HepG2 (cell line): Measurements from ENCODE around the gene ZNF556. TPM values are rescaled to one million over a fixed set of nuclear protein-coding genes. Genes with fewer than 3 reads are reported as not detected.
A peak's percentile ranks its signal among the peaks of the same experiment; 100 is the strongest.

Experiments used
- CCAR2 ChIP-seq: fragments of 200-400 bp; formaldehyde crosslinking; optimal IDR thresholded peaks from 2 replicates; pipeline ENCODE3; 2018; ENCODE audit warnings: low read depth, mild to moderate bottlenecking, low read length, moderate library complexity
- ERF ChIP-seq: IDR thresholded peaks from 2 replicates; pipeline ENCODE4 v1.6.1; 2018; ENCODE audit warnings: missing biosample characterization, missing genetic modification reagents
- KLF16 ChIP-seq, 2 experiments: sonication (generic) in 1 of 2; formaldehyde crosslinking in 1 of 2; IDR thresholded peaks; 2 replicates each; pipeline versions ENCODE4 v1.6.1 to v1.8.0; 2016 to 2023; ENCODE audit warnings: missing genetic modification reagents in 2 of 2, missing compliant biosample characterization in 1 of 2
- MED13 ChIP-seq: sonication (generic); formaldehyde crosslinking; IDR thresholded peaks from 2 replicates; pipeline ENCODE4 v1.5.0; 2020; ENCODE audit warnings: missing genetic modification reagents
- MEF2D ChIP-seq: sonication (generic); formaldehyde crosslinking; IDR thresholded peaks from 2 replicates; pipeline ENCODE4 v1.5.1; 2020; ENCODE audit warnings: mild to moderate bottlenecking, missing genetic modification reagents
- MXD4 ChIP-seq: IDR thresholded peaks from 2 replicates; pipeline ENCODE4 v1.6.1; 2016; ENCODE audit warnings: mild to moderate bottlenecking, missing biosample characterization, missing genetic modification reagents
- NFKB2 ChIP-seq: sonication (generic); formaldehyde crosslinking; IDR thresholded peaks from 2 replicates; pipeline ENCODE4 v1.4.0; 2020; ENCODE audit warnings: missing genetic modification reagents, borderline replicate concordance
- SNAI1 ChIP-seq: sonication (generic); formaldehyde crosslinking; IDR thresholded peaks from 2 replicates; pipeline ENCODE4 v1.5.0; 2020; ENCODE audit warnings: mild to moderate bottlenecking, missing genetic modification reagents, borderline replicate concordance
- SP1 ChIP-seq, 2 experiments: fragments of 450-650 bp in 1 of 2; sonication (generic) in 1 of 2; formaldehyde crosslinking in 1 of 2; IDR thresholded peaks; 2 replicates each; pipeline versions ENCODE4 v1.4.0 to v1.6.1; 2016 to 2020; ENCODE audit warnings: missing genetic modification reagents in 1 of 2
- ZNF138 ChIP-seq: sonication (generic); formaldehyde crosslinking; IDR thresholded peaks from 2 replicates; pipeline ENCODE4 v1.5.0; 2020; ENCODE audit warnings: mild to moderate bottlenecking, low read depth, missing genetic modification reagents
- ZNF274 ChIP-seq: sonication (generic); formaldehyde crosslinking; IDR thresholded peaks from 2 replicates; pipeline ENCODE4 v1.5.1; 2020; ENCODE audit warnings: mild to moderate bottlenecking, missing genetic modification reagents
- ZNF543 ChIP-seq: sonication (generic); formaldehyde crosslinking; IDR thresholded peaks from 2 replicates; pipeline ENCODE4 v1.4.0; 2020; ENCODE audit warnings: mild to moderate bottlenecking, missing genetic modification reagents
- ZNF775 ChIP-seq: sonication (generic); formaldehyde crosslinking; IDR thresholded peaks from 2 replicates; pipeline ENCODE4 v1.4.0; 2020; ENCODE audit warnings: missing genetic modification reagents, mild to moderate bottlenecking, moderate library complexity, borderline replicate concordance
- ZNF839 ChIP-seq: sonication (generic); formaldehyde crosslinking; IDR thresholded peaks from 2 replicates; pipeline ENCODE4 v1.4.0; 2020; ENCODE audit warnings: missing genetic modification reagents, mild to moderate bottlenecking, borderline replicate concordance
- polyA plus RNA-seq, 8 experiments: library from polyadenylated mRNA; depleted of rRNA in 3 of 8; stranded (reverse) in 7 of 8; unstranded in 1 of 8; fragments of >200 nt; fragmentation: Illumina TruSeq in 4 of 8; extraction: Trizol in 4 of 8; gene quantifications; 2 replicates each; pipeline versions ENCODE4 v1.2.1 to v1.2.3, GENCODE V29; 2011 to 2016; ENCODE audit warnings: low read depth in 4 of 8, missing spikeins in 1 of 8, mixed read lengths in 1 of 8; ENCODE audit not compliant: insufficient read depth in 1 of 8
- total RNA-seq, 5 experiments: library from RNA; depleted of rRNA; stranded (reverse); fragments of >200 nt; fragmentation: Illumina TruSeq; extraction: Trizol; gene quantifications; 2 replicates each; pipeline ENCODE4 v1.2.3, GENCODE V29; 2016; ENCODE audit warnings: low read depth in 1 of 5
- TF ChIP-seq, protein P1 (sequence below): sonication (generic); formaldehyde crosslinking; IDR thresholded peaks from 2 replicates; pipeline ENCODE4 v1.4.0; 2020; ENCODE audit warnings: missing genetic modification reagents
- TF ChIP-seq, protein P2 (sequence below): sonication (generic); formaldehyde crosslinking; IDR thresholded peaks from 2 replicates; pipeline ENCODE4 v1.5.0; 2020; ENCODE audit warnings: missing genetic modification reagents
- TF ChIP-seq, protein P3 (sequence below): sonication (generic); formaldehyde crosslinking; IDR thresholded peaks from 2 replicates; pipeline ENCODE4 v1.4.0; 2020; ENCODE audit warnings: missing genetic modification reagents, borderline replicate concordance
- TF ChIP-seq, protein P4 (sequence below): sonication (generic); formaldehyde crosslinking; IDR thresholded peaks from 2 replicates; pipeline ENCODE4 v1.8.0; 2022; ENCODE audit warnings: mild to moderate bottlenecking, missing genetic modification reagents, borderline replicate concordance
- TF ChIP-seq, protein P5 (sequence below): sonication (generic); formaldehyde crosslinking; IDR thresholded peaks from 2 replicates; pipeline ENCODE4 v1.4.0; 2020; ENCODE audit warnings: missing genetic modification reagents

Gene ZNF556
- total and polyA plus RNA-seq, 2 of the 13 experiments (the other 11 are each of a cell fraction or from before 2014, with no cell fraction given) = 4.2 to 28.6 TPM

DNA sequence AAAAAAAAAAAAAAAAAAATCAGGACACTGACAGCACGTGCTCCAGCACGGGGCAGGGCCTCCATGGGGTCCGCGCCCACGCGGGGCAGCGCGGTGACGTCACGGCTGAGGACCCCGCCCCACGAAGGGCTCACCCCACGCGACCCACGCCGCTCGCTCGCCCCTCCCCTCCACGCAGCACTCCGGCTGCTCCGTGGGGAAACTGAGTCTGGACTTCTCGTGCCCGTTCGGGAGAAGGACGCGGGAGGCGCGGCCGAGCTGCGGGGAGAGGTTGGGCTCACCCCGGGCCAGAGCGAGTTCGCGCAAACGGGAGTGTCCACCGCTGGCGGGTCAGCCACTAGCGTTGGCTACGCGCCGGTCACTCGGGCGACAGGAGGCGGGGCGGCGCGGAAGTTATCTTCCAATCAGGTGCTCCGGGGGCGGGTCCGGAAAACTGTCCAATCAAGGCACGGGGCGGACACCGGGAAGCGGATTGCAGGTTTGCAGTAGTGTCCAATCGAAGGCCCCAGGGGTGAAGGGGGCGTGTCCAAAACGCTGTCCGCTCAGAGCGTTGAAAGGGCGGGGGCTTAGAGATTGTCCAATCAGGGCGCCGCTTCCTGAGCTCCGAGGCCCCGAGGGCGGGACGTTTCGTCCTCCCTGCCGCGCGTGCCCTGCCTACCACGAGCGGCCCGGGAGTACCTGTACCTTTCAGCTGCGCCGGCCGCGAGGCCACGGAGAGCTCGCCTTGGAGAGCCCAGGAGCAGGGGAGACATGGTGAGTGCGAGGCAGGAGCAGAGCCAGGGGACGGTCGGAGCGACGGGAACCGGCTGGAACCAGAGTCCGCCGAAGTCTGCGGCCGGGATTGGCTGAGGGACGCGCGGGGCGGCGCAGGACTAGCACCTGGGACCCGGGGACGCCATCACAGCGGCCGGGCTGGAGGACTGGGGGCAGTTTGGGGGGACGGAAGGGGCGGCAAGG lies 33.4 kb downstream of the ZNF556 start, which contains the start of gene ZNF57 (continued):
- TF ChIP-seq SNAI1 (CRISPR knock-in tag) = no peak
- TF ChIP-seq MEF2D = no peak; the same call in 1 of the 2 replicates
- peak; percentile 56; the same call in 1 of the 2 replicates for TF ChIP-seq ZNF274 (CRISPR knock-in tag)
- 0 out of 2 replicates have a peak, but pooled peaks have one; percentile 28 for TF ChIP-seq MED13
- peak; percentile 43; the same call in 1 of the 2 replicates for TF ChIP-seq ERF (CRISPR knock-in tag)
- TF ChIP-seq NFKB2 = no peak
- TF ChIP-seq, protein P1, sequence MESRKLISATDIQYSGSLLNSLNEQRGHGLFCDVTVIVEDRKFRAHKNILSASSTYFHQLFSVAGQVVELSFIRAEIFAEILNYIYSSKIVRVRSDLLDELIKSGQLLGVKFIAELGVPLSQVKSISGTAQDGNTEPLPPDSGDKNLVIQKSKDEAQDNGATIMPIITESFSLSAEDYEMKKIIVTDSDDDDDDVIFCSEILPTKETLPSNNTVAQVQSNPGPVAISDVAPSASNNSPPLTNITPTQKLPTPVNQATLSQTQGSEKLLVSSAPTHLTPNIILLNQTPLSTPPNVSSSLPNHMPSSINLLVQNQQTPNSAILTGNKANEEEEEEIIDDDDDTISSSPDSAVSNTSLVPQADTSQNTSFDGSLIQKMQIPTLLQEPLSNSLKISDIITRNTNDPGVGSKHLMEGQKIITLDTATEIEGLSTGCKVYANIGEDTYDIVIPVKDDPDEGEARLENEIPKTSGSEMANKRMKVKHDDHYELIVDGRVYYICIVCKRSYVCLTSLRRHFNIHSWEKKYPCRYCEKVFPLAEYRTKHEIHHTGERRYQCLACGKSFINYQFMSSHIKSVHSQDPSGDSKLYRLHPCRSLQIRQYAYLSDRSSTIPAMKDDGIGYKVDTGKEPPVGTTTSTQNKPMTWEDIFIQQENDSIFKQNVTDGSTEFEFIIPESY (CRISPR knock-in tag) = peak; percentile 49
- TF ChIP-seq SP1 (IDR thresholded peaks at IDR 0.05) = peak; percentile 60; the same call in 1 of the 2 replicates
- TF ChIP-seq SP1 (CRISPR knock-in tag; IDR thresholded peaks at IDR 0.05) = peak; percentile 91
- TF ChIP-seq ZNF138 (CRISPR knock-in tag) = no peak
- TF ChIP-seq, protein P2, sequence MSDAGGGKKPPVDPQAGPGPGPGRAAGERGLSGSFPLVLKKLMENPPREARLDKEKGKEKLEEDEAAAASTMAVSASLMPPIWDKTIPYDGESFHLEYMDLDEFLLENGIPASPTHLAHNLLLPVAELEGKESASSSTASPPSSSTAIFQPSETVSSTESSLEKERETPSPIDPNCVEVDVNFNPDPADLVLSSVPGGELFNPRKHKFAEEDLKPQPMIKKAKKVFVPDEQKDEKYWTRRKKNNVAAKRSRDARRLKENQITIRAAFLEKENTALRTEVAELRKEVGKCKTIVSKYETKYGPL (CRISPR knock-in tag) = no peak
- no peak for TF ChIP-seq ZNF775
- no peak for TF ChIP-seq ZNF543 (CRISPR knock-in tag)
- TF ChIP-seq, protein P3, sequence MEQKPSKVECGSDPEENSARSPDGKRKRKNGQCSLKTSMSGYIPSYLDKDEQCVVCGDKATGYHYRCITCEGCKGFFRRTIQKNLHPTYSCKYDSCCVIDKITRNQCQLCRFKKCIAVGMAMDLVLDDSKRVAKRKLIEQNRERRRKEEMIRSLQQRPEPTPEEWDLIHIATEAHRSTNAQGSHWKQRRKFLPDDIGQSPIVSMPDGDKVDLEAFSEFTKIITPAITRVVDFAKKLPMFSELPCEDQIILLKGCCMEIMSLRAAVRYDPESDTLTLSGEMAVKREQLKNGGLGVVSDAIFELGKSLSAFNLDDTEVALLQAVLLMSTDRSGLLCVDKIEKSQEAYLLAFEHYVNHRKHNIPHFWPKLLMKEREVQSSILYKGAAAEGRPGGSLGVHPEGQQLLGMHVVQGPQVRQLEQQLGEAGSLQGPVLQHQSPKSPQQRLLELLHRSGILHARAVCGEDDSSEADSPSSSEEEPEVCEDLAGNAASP (CRISPR knock-in tag) = no peak; the same call in none of the 2 replicates
- TF ChIP-seq, protein P4, sequence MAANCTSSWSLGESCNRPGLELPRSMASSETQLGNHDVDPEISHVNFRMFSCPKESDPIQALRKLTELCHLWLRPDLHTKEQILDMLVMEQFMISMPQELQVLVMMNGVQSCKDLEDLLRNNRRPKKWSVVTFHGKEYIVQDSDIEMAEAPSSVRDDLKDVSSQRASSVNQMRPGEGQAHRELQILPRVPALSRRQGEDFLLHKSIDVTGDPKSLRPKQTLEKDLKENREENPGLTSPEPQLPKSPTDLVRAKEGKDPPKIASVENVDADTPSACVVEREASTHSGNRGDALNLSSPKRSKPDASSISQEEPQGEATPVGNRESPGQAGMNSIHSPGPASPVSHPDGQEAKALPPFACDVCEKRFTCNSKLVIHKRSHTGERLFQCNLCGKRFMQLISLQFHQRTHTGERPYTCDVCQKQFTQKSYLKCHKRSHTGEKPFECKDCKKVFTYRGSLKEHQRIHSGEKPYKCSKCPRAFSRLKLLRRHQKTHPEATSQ = 0 out of 2 replicates have a peak, but pooled peaks have one; percentile 54
- TF ChIP-seq MXD4 (CRISPR knock-in tag) = peak; percentile 84
- TF ChIP-seq KLF16 (CRISPR knock-in tag; IDR thresholded peaks at IDR 0.05) = peak in 1 of 2 experiments; percentile 73; a peak in 1 of 4 replicates
- no peak for TF ChIP-seq ZNF839 (CRISPR knock-in tag)
- TF ChIP-seq CCAR2 = no peak
- TF ChIP-seq, protein P5, sequence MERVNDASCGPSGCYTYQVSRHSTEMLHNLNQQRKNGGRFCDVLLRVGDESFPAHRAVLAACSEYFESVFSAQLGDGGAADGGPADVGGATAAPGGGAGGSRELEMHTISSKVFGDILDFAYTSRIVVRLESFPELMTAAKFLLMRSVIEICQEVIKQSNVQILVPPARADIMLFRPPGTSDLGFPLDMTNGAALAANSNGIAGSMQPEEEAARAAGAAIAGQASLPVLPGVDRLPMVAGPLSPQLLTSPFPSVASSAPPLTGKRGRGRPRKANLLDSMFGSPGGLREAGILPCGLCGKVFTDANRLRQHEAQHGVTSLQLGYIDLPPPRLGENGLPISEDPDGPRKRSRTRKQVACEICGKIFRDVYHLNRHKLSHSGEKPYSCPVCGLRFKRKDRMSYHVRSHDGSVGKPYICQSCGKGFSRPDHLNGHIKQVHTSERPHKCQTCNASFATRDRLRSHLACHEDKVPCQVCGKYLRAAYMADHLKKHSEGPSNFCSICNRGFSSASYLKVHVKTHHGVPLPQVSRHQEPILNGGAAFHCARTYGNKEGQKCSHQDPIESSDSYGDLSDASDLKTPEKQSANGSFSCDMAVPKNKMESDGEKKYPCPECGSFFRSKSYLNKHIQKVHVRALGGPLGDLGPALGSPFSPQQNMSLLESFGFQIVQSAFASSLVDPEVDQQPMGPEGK (CRISPR knock-in tag) = no peak; the same call in 1 of the 2 replicates
